Astrocyte of the cerebellum (primary cell): ENCODE measurements around the gene BIRC6.

Experiments used
- DNase-seq: peaks from one replicate; pipeline ENCODE4 v3.0.0-alpha.2; 2011; ENCODE audit warnings: low read depth
- H3K4me3 ChIP-seq: 2 replicates; pipeline ENCODE4 v1.5.1; 2011; ENCODE audit warnings: mild to moderate bottlenecking, low read depth, low read length, moderate library complexity
- in situ Hi-C: cut with HindIII; loops from 2 replicates; pipeline ENCODE4 v1.10.0; 2017; ENCODE audit warnings: low sequenced_read_pairs
- TF ChIP-seq, protein P1 (sequence below): IDR thresholded peaks from 2 replicates; pipeline ENCODE4 v1.5.1; 2012; ENCODE audit warnings: low read length, low read depth, moderate library complexity, mild to moderate bottlenecking; ENCODE audit errors: missing control alignments

Gene BIRC6

GRCh38 chr2:32425719-32426141 lies 68.9 kb downstream of the BIRC6 start:
- in situ Hi-C loops: no loop called here
- H3K4me3 ChIP-seq: no peak overlapping the region
- no peak for DNase-seq
- TF ChIP-seq, protein P1, sequence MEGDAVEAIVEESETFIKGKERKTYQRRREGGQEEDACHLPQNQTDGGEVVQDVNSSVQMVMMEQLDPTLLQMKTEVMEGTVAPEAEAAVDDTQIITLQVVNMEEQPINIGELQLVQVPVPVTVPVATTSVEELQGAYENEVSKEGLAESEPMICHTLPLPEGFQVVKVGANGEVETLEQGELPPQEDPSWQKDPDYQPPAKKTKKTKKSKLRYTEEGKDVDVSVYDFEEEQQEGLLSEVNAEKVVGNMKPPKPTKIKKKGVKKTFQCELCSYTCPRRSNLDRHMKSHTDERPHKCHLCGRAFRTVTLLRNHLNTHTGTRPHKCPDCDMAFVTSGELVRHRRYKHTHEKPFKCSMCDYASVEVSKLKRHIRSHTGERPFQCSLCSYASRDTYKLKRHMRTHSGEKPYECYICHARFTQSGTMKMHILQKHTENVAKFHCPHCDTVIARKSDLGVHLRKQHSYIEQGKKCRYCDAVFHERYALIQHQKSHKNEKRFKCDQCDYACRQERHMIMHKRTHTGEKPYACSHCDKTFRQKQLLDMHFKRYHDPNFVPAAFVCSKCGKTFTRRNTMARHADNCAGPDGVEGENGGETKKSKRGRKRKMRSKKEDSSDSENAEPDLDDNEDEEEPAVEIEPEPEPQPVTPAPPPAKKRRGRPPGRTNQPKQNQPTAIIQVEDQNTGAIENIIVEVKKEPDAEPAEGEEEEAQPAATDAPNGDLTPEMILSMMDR: no peak

- no peak overlapping the region for H3K4me3 ChIP-seq
- DNase-seq: no peak
- in situ Hi-C loops: no loop called here
- TF ChIP-seq, protein P1: no peak
Observed at GRCh38 chr2:32427672-32428610, 71.1 kb downstream of the BIRC6 start.

GRCh38 chr2:32430804-32431203 lies 74.0 kb downstream of the BIRC6 start:
- H3K4me3 ChIP-seq: no peak overlapping the region
- TF ChIP-seq, protein P1: no peak
- in situ Hi-C loops: no loop called here
- no peak for DNase-seq

DNA sequence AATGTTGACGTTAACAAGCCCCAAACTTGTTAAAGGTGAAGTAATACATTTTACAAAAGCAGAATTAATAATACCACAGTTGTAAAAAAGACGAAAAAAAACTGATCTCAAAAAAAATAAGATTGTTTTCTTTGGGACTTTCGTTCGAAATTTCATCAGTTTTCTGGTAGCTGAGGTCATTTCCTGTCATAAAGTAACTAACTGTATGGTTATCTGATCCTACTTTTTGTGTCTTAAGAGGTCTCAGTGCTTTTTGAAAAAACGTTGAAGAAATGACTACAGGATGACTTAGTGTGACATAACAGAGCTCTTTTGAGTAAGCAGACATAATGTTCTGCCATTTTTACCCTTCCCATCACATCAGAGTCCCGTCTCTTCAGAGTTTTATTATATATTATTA lies 79.3 kb downstream of the BIRC6 start:
- H3K4me3 ChIP-seq: no peak overlapping the region
- TF ChIP-seq, protein P1: no peak
- no peak for DNase-seq
- in situ Hi-C loops: no loop called here

- TF ChIP-seq, protein P1: no peak
- no peak overlapping the region for H3K4me3 ChIP-seq
- in situ Hi-C loops: no loop called here
- DNase-seq: no peak
Observed at GRCh38 chr2:32442020-32442467, 85.2 kb downstream of the BIRC6 start.

DNA sequence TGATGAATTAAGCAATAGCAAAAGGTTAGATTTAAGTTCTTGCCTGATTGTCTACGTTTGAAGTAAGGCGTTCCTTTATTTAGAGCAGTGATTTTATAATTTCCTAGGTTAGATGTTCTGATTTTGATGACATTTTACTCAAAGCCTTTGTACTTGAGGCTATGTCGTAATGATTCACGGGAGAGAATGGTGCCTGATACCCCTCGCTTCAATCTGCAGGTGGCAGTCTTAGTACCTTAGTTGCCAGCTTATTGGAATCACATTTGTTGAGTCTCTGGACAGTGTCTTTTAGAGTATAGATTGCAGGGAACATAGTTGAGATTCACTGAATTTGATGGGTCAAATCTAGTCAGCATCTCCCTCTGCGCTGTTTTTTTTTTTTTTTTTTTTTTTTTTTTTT lies 89.5 kb downstream of the BIRC6 start:
- TF ChIP-seq, protein P1: no peak
- in situ Hi-C loops: no loop called here
- no peak for DNase-seq
- no peak overlapping the region for H3K4me3 ChIP-seq
